Measurements from ENCODE around the gene TRPM8. TPM values are rescaled to one million over a fixed set of nuclear protein-coding genes. Genes with fewer than 3 reads are reported as not detected.
"Not testable (repeated sequence)": the region's sequence is repeated elsewhere in the genome, so short reads cannot be mapped to it uniquely, and the experiment has no call there.

TRPM8 gene
- total RNA-seq, result not detected in 2 replicates

DNA sequence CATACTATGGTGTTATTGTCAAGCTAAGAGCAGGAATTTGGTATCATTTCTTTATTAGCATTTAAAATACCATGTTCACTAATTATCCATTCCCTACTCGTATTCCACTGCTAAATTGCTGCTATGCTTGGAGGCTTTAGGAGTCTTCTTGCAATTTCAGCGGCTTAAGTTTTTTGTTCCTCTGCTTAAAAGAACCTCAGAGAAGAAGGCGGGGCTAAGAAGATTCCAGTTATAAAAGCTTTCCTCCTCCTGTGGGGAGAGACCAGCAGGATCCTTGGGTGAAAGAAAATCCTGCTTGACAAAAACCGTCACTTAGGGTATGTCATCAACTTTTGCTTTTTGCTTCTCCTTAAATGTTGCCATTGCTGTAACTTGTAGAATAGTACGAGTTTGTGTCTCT is at the start of gene TRPM8:
Gene TRPM8 (plus strand): TSS at position 258 of the 400 bp plus-strand sequence. CDS start 9,165 bp downstream, outside the sequence.
- DNase-seq (ENCODE audit: extremely low read depth, low read depth, low spot score), result no peak

DNA sequence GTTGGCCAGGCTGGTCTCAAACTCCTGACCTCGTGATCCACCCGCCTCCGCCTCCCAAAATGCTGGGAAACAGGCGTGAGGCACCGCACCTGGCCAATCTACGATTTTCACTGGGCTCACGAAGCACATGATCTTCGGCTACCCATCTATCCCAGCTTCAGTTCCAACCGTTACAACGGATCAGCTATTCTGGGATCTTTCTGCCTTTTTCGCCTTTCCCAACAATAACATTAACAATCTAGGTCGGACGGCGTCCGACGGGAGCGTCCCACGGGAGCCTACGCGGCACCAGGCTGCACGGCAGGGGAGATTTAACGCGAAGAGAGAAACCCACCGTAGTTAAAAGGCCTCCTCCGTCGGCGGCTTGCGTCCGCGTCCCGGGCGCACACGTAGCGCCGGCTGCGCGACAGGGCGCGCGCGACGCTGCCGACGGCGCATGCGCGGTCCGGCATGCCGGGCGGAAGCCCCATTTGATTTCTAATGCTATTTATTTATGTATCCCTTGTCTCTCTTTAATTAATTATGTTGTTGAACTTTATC is 49.1 kb upstream of the TRPM8 start, which contains the start of gene MSL3B:
Gene MSL3B (minus strand): TSS at position 394 of the 540 bp plus-strand sequence.
- no peak for DNase-seq (ENCODE audit: extremely low read depth, low read depth, low spot score)

DNA sequence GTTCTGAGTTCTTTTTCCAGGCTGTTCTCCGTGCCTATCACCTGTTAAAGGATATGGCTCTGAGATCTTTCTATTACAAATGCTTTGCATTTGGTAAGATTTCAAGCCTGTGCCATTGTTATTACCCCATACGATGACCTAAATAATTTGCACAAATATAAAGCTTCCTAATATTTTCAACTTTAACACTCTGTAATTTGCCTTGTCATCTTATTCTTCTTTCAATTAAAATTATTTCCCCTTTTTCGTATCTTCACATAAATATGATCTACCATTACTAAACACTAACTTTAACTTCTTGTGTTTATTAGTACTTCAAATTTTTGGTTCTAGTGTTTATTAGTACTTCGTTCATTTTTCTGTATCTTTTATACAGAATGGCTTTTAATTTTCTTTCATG is 45.7 kb upstream of the TRPM8 start:
- no peak for DNase-seq (ENCODE audit: extremely low read depth, low read depth, low spot score)

DNA sequence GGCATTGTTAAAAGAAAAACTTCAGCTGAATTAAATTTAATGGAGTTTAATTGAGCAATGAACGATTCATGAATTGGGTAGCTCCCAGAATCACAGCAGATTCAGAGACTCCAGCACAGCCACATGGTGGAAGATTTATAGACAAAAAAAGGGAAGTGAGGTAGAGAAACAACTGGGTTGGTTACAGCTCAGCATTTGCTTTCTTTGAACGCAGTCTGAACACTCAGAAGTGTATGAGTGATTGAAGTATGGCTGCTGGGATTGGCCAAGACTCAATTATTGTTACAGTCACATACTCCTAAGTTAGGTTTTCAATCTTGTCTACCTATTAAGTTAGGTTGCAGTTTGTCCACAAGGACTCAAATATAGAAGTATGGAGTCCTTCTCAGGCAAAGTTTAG is 45.0 kb upstream of the TRPM8 start:
- not testable (repeated sequence) for DNase-seq (ENCODE audit: extremely low read depth, low read depth, low spot score)

DNA sequence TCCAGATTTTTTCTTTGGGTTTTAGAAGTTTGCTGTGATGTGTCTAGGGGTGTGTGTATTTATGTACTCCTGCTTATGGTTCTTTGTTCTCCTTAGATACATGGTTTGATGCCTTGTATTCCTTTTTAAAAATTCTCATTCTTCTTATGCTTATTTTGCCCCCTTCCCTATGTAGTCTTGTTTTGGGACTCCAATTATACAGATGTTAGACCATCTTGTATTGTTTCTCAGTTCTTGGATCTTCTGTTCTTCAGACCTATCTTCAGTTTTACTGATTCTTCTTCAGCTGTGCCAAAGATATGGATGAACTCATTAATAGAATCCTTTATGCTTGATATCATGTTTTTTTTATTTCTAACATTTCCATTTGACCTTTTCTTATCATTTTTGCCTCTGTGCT is 34.8 kb upstream of the TRPM8 start:
- DNase-seq (ENCODE audit: extremely low read depth, low read depth, low spot score), result no peak

DNA sequence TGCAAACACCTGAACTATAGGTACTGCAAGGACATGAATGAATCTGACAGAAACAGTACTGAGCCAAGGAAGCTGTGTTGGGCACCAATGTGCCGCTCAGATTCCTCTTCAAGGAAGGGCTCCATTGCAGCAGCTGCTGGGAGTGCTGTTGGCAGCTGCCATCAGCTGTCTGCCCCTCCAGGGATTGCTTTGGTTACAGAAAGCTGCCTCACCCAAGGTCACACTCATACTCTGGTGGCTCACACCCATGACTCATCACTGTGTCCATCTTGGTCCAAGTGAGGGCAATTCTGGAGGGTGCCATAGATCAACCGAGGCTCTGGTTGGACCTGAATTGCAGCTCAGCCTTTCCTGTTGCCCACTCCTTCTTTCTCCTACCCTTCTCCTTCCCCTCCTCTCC is 24.4 kb upstream of the TRPM8 start:
- DNase-seq (ENCODE audit: extremely low read depth, low read depth, low spot score), result no peak

DNA sequence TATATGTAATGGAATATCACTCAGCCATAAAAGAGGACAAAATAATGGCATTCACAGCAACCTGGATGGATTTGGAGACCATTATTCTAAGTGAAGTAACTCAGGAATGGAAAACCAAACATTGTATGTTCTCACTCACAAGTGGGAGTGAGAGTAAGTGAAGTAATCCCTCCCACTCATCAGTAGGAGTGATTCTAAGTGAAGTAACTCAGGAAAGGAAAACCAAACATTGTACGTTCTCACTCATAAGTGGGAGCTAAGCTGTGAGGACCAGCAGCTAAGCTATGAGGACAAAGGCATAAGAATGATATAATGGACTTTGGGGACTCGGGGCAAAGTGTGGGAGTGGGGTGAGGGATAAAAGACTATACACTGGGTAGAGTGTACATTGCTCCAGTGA is 20.9 kb upstream of the TRPM8 start:
- not testable (repeated sequence) for DNase-seq (ENCODE audit: extremely low read depth, low read depth, low spot score)

DNA sequence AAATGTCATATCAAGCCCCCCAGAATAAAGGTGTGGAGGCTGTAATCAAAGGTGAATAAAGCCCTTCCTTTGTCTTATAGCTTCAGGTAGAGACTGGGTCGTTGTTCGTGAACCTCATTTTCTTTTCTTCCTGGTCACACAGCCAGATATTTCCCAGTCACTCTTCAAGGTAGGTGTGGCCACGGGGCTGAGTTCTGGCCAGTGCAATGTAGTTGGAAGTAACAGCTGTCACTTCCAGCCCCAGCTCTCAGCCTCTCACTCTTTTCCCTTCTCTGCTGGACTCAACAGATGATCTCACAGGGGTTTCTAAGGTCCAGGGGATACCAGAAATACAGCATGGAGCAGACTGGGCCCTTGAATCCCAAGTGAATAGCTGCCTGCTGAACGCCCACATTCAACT is 15.8 kb upstream of the TRPM8 start:
- no peak for DNase-seq (ENCODE audit: extremely low read depth, low read depth, low spot score)

DNA sequence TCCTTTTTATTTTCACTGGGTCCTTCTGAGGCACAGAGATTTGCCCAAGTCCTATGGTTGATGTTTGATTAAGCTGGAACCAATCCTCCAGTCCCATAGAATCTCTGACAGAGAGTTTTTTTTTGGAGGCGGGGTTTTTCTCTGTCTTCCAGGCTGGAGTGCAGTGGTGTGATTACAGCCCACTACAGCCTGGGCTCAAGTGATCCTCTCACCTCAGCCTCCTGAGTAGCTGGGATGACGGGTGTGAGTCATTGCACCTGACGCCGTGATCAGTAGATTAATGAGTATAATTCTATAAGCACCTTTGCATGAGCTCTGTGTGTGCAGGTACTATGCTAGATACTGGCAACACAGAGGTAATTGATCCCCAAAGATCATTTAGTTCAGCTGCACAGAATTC is 15.3 kb upstream of the TRPM8 start:
- DNase-seq (ENCODE audit: extremely low read depth, low read depth, low spot score), result no peak

DNA sequence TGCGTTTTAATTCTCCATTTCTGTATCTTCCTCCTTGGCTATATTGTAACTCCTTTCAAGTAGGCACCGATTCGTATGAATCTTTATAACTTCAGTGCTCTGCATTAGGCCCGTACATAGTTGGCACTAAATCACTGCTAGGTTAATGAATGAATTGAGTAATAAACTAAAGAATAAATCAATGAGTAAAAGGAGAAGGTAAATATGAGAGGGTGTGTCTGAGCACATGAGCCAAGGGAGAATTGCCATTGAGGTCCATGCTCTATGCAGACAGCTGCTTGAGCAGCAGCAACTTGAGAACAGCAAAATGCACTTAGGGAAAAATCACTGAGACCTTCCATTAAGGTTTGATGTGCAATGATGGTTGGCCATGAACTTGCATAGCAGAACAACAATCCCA is 11.2 kb upstream of the TRPM8 start:
- DNase-seq (ENCODE audit: extremely low read depth, low read depth, low spot score), result no peak

DNA sequence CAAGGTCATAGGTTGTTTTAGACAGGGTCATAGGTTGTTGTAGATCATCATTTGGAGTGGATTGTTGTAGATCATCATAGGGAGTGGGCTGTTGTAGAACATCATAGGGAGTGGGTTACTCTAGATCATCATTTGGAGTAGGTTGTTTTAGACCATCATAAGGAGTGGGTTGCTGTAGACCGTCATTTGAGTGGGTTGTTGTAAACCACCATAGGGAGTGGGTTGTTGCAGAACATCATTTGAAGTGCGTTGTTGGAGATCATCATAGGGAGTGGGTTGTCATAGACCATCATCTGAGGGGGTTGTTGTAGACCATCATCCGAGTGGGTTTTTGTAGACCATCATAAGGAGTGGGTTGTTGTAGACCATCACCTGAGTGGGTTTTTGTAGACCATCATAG is 9.5 kb upstream of the TRPM8 start:
- DNase-seq (ENCODE audit: extremely low read depth, low read depth, low spot score), result no peak

DNA sequence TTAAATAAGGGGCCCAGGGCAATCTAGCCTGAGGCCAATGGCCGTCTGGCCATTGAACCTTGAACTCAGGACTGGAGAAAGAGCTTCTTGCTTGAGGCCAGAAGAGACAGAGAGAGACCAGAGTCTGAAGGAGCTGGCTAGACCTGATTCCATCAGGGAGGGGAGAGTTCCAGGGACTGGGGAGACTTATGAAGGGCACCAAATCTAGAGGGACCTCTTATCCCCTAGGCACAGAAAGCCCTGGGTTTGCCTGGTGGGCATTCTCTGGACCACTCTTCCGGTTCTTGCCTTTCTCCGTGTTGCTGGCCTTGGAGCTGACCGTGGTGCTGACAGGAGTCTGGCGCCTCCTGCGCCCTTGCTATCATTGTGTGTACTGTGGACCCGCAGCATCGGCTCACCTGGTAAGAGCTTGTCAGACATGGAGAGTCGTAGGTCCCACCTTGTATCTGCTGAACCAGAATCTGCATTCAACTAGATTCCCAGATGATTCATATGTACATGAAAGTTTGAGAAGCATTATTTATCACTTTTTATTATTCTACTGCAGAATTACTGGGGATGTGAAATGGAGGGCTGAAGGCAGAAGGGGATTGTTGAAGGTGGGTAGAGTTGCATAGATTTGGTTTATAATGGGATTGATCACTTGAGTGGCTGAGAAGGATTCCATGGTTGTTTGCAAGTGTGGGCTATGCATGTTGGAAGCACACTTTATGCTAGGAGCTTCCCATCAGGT is 4.3 kb upstream of the TRPM8 start:
- no peak for DNase-seq (ENCODE audit: extremely low read depth, low read depth, low spot score)

DNA sequence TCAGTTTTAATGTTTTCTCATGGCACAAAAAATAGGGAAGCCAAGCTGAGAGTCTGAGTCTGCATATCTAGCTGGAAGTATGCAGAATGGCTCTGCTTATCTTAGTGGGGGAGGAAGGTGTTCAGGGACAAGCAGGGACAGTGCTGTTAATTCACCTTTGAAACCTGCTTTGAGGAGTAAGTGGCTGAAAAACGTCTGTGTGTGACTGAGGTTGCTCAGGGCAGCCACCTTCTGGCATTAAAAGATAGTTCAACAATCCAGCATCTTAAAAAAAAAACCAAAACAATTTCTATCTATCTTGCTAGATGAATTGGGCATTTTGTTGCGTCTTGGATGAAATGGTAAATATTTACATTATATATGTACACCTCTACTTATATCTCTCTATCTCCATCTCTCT is 2.0 kb upstream of the TRPM8 start:
- DNase-seq (ENCODE audit: extremely low read depth, low read depth, low spot score), result no peak

DNA sequence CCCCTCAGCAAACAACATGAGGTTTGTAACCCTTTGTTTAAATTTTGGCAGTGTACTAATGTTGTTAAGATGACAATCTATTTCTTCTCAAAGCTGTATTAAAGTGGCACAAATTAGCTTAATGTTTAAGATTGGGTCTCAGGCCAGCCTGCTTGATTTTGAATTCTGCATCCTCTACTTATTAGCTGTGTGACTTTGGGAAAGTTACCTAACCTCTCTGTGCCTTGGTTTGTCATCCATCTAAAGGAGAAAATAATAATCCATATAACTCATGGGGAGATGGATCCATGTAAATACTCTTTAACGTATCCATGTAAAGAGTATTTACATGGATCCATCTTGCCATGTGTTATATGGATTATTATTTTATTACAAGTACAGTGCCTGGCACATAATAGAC is 2.1 kb downstream of the TRPM8 start:
- DNase-seq (ENCODE audit: extremely low read depth, low read depth, low spot score), result no peak

DNA sequence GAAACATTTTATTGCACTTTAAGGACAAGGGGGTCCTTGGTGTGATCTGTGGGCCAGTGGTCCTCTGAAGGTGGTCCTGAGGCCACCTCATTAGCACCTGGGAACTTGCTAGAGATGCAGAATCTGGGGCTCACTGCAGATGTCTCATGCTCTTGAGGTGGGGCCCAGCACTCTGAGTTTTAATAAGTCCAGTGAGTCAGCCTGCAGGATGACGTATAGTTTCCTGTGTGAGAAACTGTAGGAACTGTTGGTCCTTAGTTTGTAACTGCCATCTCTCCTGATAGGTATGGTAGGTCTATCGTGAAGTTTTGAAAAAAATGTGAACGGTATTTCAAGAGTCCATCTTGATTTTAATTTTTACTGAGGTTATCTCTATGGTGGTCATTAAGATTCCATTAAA is 2.8 kb downstream of the TRPM8 start:
- no peak for DNase-seq (ENCODE audit: extremely low read depth, low read depth, low spot score)

DNA sequence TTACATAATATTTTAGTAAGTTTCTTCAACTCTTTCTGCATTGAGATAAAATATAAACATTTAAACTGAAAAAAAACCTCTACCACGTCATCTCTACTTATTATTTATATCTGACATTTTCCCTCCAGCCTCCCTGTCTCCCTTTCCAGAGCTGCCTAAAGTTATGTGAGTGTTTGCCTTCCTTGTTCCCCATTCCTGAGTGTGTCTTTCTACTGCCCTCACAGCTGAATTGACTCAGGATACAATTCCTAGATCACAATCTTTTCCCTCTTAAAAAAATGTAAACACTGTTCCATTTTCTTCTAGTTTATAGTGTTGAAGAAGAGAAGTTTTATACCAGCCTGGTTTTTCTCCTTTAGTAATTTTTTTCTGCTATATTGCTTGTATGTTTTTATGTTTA is 5.3 kb downstream of the TRPM8 start:
- DNase-seq (ENCODE audit: extremely low read depth, low read depth, low spot score), result no peak

DNA sequence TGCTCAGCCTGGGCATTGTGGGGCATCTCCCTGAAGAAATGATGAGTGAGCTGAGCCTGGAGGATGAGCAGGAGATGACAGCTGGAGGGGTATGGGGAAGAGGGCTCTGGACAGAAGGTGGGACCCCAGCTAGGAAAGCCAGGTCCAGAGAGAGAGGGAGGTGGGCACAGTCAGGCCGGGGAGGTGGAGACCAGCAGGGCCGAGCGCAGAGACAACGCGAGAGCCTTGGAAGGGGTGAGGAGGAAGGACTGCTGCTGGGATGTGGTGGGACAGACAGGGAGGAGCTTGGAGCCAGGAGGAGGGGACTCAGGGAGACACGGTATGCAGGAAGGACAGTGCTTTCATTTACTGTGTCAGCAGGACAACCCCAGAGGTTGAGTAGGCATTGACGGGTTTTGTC is 8.2 kb downstream of the TRPM8 start:
- DNase-seq (ENCODE audit: extremely low read depth, low read depth, low spot score), result no peak

DNA sequence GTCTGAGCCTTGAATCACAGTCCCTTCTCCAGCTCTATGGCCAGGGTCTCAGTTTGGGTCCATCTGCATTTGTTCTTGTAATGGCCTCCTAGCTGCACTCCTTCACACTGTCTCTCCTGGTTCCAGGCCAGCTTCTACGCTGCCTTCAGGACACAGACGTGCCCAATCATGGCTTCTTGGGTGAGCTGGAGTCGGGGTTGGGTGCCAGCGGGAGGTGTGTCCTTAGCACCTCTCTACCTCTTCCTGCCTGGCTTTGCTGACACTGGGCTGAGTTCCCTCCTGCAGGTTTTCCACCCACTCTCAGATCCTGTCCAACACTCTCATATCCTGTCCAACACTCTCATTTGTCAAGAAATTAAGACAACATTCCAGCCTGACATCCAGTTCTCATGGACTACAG is 9.6 kb downstream of the TRPM8 start:
- DNase-seq (ENCODE audit: extremely low read depth, low read depth, low spot score), result no peak

DNA sequence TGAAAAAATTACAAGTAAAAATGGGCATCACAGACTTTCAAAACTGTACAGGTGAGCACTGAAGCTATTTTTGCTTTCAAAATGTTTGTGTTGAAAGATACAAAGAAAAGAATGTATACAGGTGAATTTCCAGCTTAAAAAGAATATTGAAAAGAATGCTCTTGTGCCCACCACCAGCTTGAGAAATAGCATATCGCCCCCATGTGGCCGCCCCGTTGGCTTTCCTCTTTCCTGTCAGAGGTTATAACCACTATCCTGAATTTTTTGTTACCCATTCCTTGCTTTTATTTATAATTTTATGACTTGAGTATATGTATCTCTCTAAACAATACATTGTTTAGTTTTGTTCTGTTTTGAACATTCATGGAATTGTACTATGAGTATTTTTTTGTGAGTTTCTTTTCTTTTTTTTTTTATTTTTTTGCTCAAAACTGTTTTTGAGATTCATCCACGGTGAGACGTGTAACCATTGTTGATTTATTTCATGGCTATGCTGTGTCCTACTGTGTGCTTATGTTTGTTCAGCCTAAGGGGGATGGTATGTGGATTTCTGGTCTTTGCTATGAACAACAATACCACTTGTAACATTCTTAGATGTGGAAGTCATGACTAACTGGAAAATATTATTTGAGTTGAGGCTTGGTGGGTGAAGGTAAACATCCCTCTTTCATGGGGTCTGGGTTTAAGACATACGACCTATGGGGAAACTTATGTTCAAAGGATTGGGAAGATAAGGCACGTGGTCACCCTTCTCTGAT is 11.6 kb downstream of the TRPM8 start:
- no peak for DNase-seq (ENCODE audit: extremely low read depth, low read depth, low spot score)

DNA sequence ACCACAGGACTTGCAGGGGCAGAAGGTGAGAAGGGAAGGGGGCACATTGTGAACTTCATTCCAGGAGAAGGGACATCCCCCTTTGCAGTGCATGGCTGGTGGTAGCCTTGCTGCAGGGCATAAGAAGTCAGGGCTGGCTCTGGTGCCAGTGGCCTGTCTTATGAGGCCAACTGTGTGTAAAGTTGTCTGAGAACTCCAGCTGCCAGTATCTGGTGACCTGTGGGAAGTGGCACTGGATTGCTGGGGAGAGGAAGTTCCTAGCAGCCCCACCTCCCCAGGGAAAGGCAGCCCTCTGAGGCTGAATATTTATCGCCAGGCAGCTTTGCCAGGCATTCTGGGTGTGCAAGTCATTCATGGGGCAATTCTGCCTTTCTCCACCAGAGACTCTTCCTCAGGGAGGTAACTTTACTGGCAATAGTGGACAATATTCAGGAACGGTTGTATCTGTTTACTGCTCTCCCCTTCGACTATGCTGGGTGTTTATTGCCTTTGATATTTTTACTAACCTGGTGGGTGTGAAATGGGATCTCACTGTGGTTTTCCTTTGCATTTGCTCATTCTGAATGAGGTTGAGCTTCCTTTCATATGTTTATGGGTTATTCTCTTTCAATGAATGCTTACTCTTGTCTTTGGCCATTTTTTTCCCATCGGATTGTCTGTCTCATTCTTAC is 12.3 kb downstream of the TRPM8 start:
- DNase-seq (ENCODE audit: extremely low read depth, low read depth, low spot score), result no peak

DNA sequence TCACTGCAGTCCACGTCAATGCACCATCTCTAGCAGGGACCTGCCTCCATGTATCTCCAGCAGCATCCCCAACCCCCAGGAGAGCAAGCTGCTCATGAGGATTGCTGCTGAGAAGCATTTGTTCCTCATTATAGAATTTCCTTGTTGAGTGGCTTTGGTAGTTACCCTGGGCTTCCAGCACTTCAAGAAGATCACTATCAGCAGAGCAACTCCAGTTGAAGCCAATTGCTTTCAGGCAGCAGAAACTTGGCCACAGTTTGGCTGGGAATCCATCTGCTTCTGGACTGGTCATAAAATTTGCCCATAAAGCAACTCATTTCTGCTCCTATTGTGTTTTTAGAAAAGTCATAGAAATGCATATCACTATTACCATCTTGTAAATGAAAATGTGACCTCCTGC is 17.4 kb downstream of the TRPM8 start:
- no peak for DNase-seq (ENCODE audit: extremely low read depth, low read depth, low spot score)
